Small intestine (tissue), 7 donors: ENCODE data around the gene KCNQ5. TPM values are rescaled to one million over a fixed set of nuclear protein-coding genes. Genes with fewer than 3 reads are reported as not detected.

Experiments
- DNase-seq, 2 donors: peaks; one replicate each; pipeline versions ENCODE4 v3.0.0 to v3.0.0-alpha.2; 2013
- FAIRE-seq: peaks from 2 replicates; lab custom pipeline; 2012; peaks lifted over from hg19 to GRCh38; lab: Jason Lieb, UNC
- H3K27ac ChIP-seq, 3 donors: one replicate each; pipeline ENCODE4 v1.5.1; 2013; ENCODE audit warnings: low read length in 2 of 3, mild to moderate bottlenecking in 2 of 3, control low read depth in 1 of 3, inconsistent platforms in 1 of 3, low read depth in 1 of 3, moderate library complexity in 1 of 3
- H3K27me3 ChIP-seq, 3 donors: one replicate each; pipeline ENCODE4 v1.6.1; 2013; ENCODE audit warnings: low read length in 3 of 3, inconsistent platforms in 1 of 3; ENCODE audit not compliant: control insufficient read depth in 3 of 3, insufficient read depth in 3 of 3
- H3K36me3 ChIP-seq, 3 donors: one replicate each; pipeline ENCODE4 v1.6.1; 2013; ENCODE audit warnings: low read length in 3 of 3, inconsistent platforms in 1 of 3, low read depth in 1 of 3, mild to moderate bottlenecking in 1 of 3, moderate library complexity in 1 of 3; ENCODE audit not compliant: control insufficient read depth in 3 of 3, insufficient read depth in 2 of 3
- H3K4me1 ChIP-seq, 3 donors: one replicate each; pipeline ENCODE4 v1.6.1; 2013; ENCODE audit warnings: low read length in 2 of 3, inconsistent platforms in 1 of 3, low read depth in 1 of 3, mild to moderate bottlenecking in 1 of 3, moderate library complexity in 1 of 3; ENCODE audit not compliant: control insufficient read depth in 3 of 3, insufficient read depth in 2 of 3
- H3K4me3 ChIP-seq, 3 donors: one replicate each; pipeline ENCODE4 v1.5.1; 2013; ENCODE audit warnings: low read length in 3 of 3, control low read depth in 1 of 3, inconsistent platforms in 1 of 3, low read depth in 1 of 3, mild to moderate bottlenecking in 1 of 3, moderate library complexity in 1 of 3
- H3K9me3 ChIP-seq, 2 donors: one replicate each; pipeline ENCODE4 v1.6.1; 2013; ENCODE audit warnings: low read depth in 1 of 2, low read length in 1 of 2; ENCODE audit not compliant: control insufficient read depth in 2 of 2, insufficient read depth in 1 of 2
- WGBS, 3 donors: extraction: QIAGEN DNeasy Blood & Tissue Kit; methylation state at CpG; one replicate each; pipeline ENCODE4 v1.1.7; 2013; 5-methylcytosine and 5-hydroxymethylcytosine counted together
- polyA plus RNA-seq, 4 donors: library from polyadenylated mRNA; stranded (reverse) in 3 of 4; unstranded in 1 of 4; fragments of 200-250 nt in 3 of 4; fragments of 120-200 nt in 1 of 4; gene quantifications; one replicate each; pipeline versions ENCODE4 v1.2.1 to v1.2.3, GENCODE V29; 2013
- donor health status: healthy with polysubstance abuse.
- donor health status: control.
- donor health status: control.
- donor health status: Bipolar disorder and iron deficiency.
- donor health status: healthy.

KCNQ5 gene
- polyA plus RNA-seq, 4 donors, result 0.27 to 0.92 TPM; not detected in 2

GRCh38 chr6:72631480-72631879 lies 9.6 kb downstream of the KCNQ5 start:
- Histone ChIP-seq H3K4me1 (no peaks in the 10 kb centered on the region), H3K27me3 (no peaks in the 10 kb centered on the region), H3K27ac (no peak overlapping the region), H3K36me3 (no peaks in the 10 kb centered on the region), H3K4me3 (no peak overlapping the region), H3K9me3 (no peaks in the 10 kb centered on the region)
- DNase-seq, result no peak
- no peak for FAIRE-seq

DNA sequence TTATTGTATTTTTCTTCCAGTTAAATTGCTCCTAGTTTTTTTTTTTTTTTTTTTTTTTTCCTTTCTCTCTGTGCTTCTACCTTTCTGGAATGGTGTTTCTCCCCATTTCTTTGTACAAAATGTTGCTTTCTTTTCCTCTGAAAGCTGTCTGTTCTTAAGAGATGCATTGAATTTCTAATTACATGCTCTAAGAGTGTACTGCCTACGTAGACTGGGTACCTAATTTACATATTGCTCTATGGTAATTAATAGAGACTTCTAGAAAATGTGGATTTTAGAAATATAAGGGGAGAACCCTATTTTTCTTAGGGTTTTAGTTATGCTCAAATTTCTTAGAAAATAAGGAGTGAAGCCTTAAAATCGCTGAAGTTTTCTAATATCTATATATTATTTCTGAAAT lies 13.8 kb downstream of the KCNQ5 start:
- WGBS, 3 donors, result 80 to 89% (median 80%) methylated on average over 2 of the region's 2 CpGs
- DNase-seq, result no peak
- no peaks in the 10 kb centered on the region for H3K9me3 ChIP-seq
- no peak overlapping the region for H3K27ac ChIP-seq
- FAIRE-seq, result no peak
- H3K27me3 ChIP-seq, result no peaks in the 10 kb centered on the region
- no peak overlapping the region for H3K4me3 ChIP-seq
- H3K36me3 ChIP-seq, result no peaks in the 10 kb centered on the region
- H3K4me1 ChIP-seq, result no peaks in the 10 kb centered on the region

DNA sequence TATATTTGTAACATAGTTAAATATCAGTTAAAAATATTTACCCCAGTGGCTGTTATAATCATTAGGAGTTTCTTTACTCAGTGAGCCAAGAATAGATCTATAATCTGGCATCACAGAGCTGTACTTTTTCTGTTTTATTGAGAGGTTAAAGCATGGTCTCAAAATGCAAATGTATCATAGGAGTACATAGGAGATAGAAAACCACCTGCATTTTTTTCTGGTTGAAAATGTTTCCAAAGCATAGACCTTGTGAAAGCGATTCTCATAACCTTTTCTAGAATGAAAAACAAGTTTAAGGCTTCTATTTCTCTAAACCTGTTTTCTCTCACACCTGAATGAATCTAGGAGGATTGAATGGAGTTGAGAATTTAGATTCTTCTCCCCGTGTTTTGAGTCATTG lies 14.4 kb downstream of the KCNQ5 start:
- Histone ChIP-seq H3K27me3 (no peaks in the 10 kb centered on the region), H3K4me1 (no peaks in the 10 kb centered on the region), H3K4me3 (no peak overlapping the region), H3K9me3 (no peaks in the 10 kb centered on the region), H3K36me3 (no peaks in the 10 kb centered on the region), H3K27ac (no peak overlapping the region)
- WGBS, 3 donors, result 69 to 73% (median 72%) methylated on average over 2 of the region's 2 CpGs
- FAIRE-seq (no peak), DNase-seq (no peak)

DNA sequence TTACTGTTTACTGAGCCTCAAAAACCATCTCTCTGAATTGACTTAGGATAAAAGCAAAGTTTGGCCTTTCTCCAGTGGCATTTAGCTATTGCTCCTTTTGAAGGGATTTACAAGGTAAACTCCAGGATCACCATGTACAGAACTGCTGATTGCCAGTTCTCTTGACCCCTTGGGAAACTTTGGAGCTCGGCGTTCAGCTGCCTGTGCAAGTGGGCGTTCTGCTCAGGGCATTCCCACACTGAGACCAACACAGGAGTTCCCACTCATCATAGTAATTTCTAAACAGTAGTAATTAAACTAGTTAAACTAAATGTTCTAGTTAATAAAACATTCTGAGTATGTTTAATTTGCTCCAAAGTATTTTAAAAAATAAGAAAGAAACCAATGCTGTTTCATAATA lies 14.9 kb downstream of the KCNQ5 start:
- Histone ChIP-seq H3K4me3 (no peak overlapping the region), H3K27me3 (no peaks in the 10 kb centered on the region), H3K9me3 (no peaks in the 10 kb centered on the region), H3K36me3 (no peaks in the 10 kb centered on the region), H3K4me1 (no peaks in the 10 kb centered on the region), H3K27ac (no peak overlapping the region)
- 65 to 74% (median 71%) methylated on average over 3 of the region's 3 CpGs for WGBS, 3 donors
- DNase-seq, result no peak
- FAIRE-seq, result no peak

GRCh38 chr6:72639920-72640614 lies 18.2 kb downstream of the KCNQ5 start:
- H3K9me3 ChIP-seq, result no peaks in the 10 kb centered on the region
- H3K36me3 ChIP-seq, result no peaks in the 10 kb centered on the region
- no peak for FAIRE-seq
- H3K27ac ChIP-seq, result no peak overlapping the region
- H3K4me3 ChIP-seq, result no peak overlapping the region
- H3K4me1 ChIP-seq, result no peaks in the 10 kb centered on the region
- no peak for DNase-seq
- WGBS, 3 donors, result 49 to 64% (median 57%) methylated on average over 5 of the region's 5 CpGs
- H3K27me3 ChIP-seq, result no peaks in the 10 kb centered on the region

- DNase-seq (no peak), FAIRE-seq (no peak)
- no peaks in the 10 kb centered on the region for H3K36me3 ChIP-seq
Measured at GRCh38 chr6:72640615-72640930, 18.7 kb downstream of the KCNQ5 start.

GRCh38 chr6:72642435-72642834 lies 20.6 kb downstream of the KCNQ5 start:
- 85 to 95% (median 94%) methylated on average over 1 of the region's 1 CpG for WGBS, 3 donors
- FAIRE-seq, result no peak
- no peak for DNase-seq
- no peaks in the 10 kb centered on the region for H3K36me3 ChIP-seq
- H3K27me3 ChIP-seq, result no peaks in the 10 kb centered on the region
- H3K4me1 ChIP-seq, result no peaks in the 10 kb centered on the region
- no peak overlapping the region for H3K4me3 ChIP-seq
- no peak overlapping the region for H3K27ac ChIP-seq
- no peaks in the 10 kb centered on the region for H3K9me3 ChIP-seq

More at GRCh38 chr6:72640615-72640930, 18.7 kb downstream of the KCNQ5 start:
- Histone ChIP-seq H3K27ac (no peak overlapping the region), H3K4me1 (no peaks in the 10 kb centered on the region), H3K27me3 (no peaks in the 10 kb centered on the region), H3K9me3 (no peaks in the 10 kb centered on the region), H3K4me3 (no peak overlapping the region)

DNA sequence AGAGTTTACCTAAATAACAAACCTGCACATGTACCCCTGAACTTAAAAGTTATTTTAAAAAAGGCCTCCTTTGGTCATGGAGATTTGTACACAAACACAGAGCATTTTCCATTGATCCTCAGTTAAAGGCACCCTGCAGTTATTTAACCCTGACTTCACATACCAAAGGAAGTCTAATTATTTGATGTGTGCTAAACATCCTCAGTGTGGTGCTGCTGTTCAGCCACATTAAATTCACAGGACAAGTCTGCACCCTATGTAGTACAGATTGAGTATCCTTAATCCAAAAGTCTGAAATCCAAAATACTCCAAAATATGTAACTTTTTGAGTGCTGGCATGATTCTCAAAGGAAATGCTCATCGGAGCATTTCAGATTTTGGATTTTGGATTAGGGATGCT lies 21.4 kb downstream of the KCNQ5 start:
- no peak for FAIRE-seq
- Histone ChIP-seq H3K4me1 (no peaks in the 10 kb centered on the region), H3K4me3 (no peak overlapping the region), H3K27ac (no peak overlapping the region), H3K36me3 (no peaks in the 10 kb centered on the region), H3K9me3 (no peaks in the 10 kb centered on the region), H3K27me3 (no peaks in the 10 kb centered on the region)
- WGBS, 3 donors, result 86 to 96% (median 90%) methylated on average over 1 of the region's 1 CpG
- DNase-seq, result no peak
